Measurements from ENCODE around the gene SYNGR2. TPM values are rescaled to one million over a fixed set of nuclear protein-coding genes. Genes with fewer than 3 reads are reported as not detected.

Gene SYNGR2
- total and polyA plus RNA-seq, 9 of the 15 experiments (the other 6 are each of a cell fraction or from before 2014, with no cell fraction given), result 1.4 to 173 (median 87.8) TPM

GRCh38 chr17:78186692-78187595, 18.6 kb downstream of the SYNGR2 start, which contains the start of the genes AFMID and TK1 (continued):
- TF ChIP-seq RBM25 (IDR thresholded peaks at IDR 0.05; ENCODE audit: low read depth, low read length, severe bottlenecking) (peak; percentile 99), ZNF124 (CRISPR knock-in tag; IDR thresholded peaks at IDR 0.05) (no peak), BRF2 (IDR thresholded peaks at IDR 0.05; ENCODE audit: borderline replicate concordance, insufficient read depth, insufficient read length) (no peak), SPI1 (IDR thresholded peaks at IDR 0.05; ENCODE audit: borderline replicate concordance, low read depth, low read length) (no peak), CHCHD3 (CRISPR knock-in tag; IDR thresholded peaks at IDR 0.05) (no peak), PHF8 (IDR thresholded peaks at IDR 0.05; ENCODE audit: borderline replicate concordance, low read length) (peak; percentile 92; the same call in 1 of the 2 replicates), E2F6 (IDR thresholded peaks at IDR 0.05; ENCODE audit: borderline replicate concordance in 1 of 2, extremely low read depth in 1 of 2, insufficient read depth in 1 of 2, insufficient read length in 1 of 2, low read depth in 1 of 2, low read length in 1 of 2, poor library complexity in 1 of 2, severe bottlenecking in 1 of 2) (peak; percentile 94 to 98), KDM2B (CRISPR knock-in tag; IDR thresholded peaks at IDR 0.05) (no peak), ZBTB5 (IDR thresholded peaks at IDR 0.05) (no peak), KLF1 (tag; IDR thresholded peaks at IDR 0.05) (no peak; the same call in 1 of the 2 replicates), GABPB2 (CRISPR knock-in tag; conservative IDR thresholded peaks at IDR 0.05) (no peak), ID3 (CRISPR knock-in tag; IDR thresholded peaks at IDR 0.05) (no peak), ID3 (tag; IDR thresholded peaks at IDR 0.05) (no peak; the same call in 1 of the 2 replicates), DIDO1 (tag; IDR thresholded peaks at IDR 0.05; ENCODE audit: low read depth) (no peak), RERE (CRISPR knock-in tag; IDR thresholded peaks at IDR 0.05; ENCODE audit: borderline replicate concordance) (no peak; the same call in 1 of the 2 replicates), NFE2 (IDR thresholded peaks at IDR 0.05; ENCODE audit: low read depth) (no peak)

Data from K562 (cell line).